Measurements from ENCODE around the gene CGNL1. TPM values are rescaled to one million over a fixed set of nuclear protein-coding genes. Genes with fewer than 3 reads are reported as not detected.

The CGNL1 gene
- polyA plus RNA-seq, 1 of the 3 experiments (the other 2 are of a cell fraction) = 0.23 TPM

- CTCF ChIA-PET = interaction anchor here (1.2 kb wide), 1 partner anchor 66 kb away, joined by 4 read pairs; no protein-coding TSS in a partner anchor
- Histone ChIP-seq H3K9me3 (no peaks in the 10 kb centered on the region), H3K4me1 (ENCODE audit: control insufficient read depth in 1 of 2, insufficient read depth in 2 of 2, low read depth in 1 of 2, low read length in 1 of 2) (peaks cover 0 to 11% of the 10 kb centered on the region in 2 experiments; a peak in 1 of 4 replicates), H4K20me1 (ENCODE audit: insufficient read depth) (no peaks in the 10 kb centered on the region), H3K79me2 (ENCODE audit: insufficient read depth) (no peaks in the 10 kb centered on the region), H3K4me3 (ENCODE audit: low read depth in 2 of 2, low read length in 1 of 2) (no peak overlapping the region), H3F3A (replicated peaks; ENCODE audit: insufficient read depth) (no peaks in the 10 kb centered on the region), H3K9ac (no peak overlapping the region), H3K9me2 (no peaks in the 10 kb centered on the region), H2AFZ (ENCODE audit: low read depth) (no peak overlapping the region), H3K36me3 (replicated peaks in 1 of 2; ENCODE audit: control insufficient read depth in 1 of 2, insufficient read depth in 2 of 2, low read length in 1 of 2) (no peaks in the 10 kb centered on the region), H3K27me3 (ENCODE audit: insufficient read depth) (no peaks in the 10 kb centered on the region), H3K4me2 (no peak overlapping the region), H3K27ac (ENCODE audit: low read depth in 2 of 2, low read length in 1 of 2) (no peak overlapping the region)
- DNase-seq = no peak
- WGBS (ENCODE audit: low lambda C conversion rate) = 84% methylated on average over 6 of the region's 7 CpGs
- POLR2A ChIA-PET = no interaction called here
- TF ChIP-seq SIN3A (IDR thresholded peaks at IDR 0.05; ENCODE audit: borderline replicate concordance, low read depth, low read length) (no peak), EP300 (IDR thresholded peaks at IDR 0.05; ENCODE audit: borderline replicate concordance in 1 of 2, low read depth in 1 of 2, low read length in 1 of 2) (no peak), RFX5 (IDR thresholded peaks at IDR 0.05; ENCODE audit: low read length) (no peak), CHD2 (IDR thresholded peaks at IDR 0.05; ENCODE audit: low read length, partially characterized antibody) (no peak)
These were observed 29.9 kb downstream of the CGNL1 start for GRCh38 chr15:57406062-57406772.

GRCh38 chr15:57410373-57410772 lies 34.1 kb downstream of the CGNL1 start:
- 45% methylated on average over 3 of the region's 3 CpGs for WGBS (ENCODE audit: low lambda C conversion rate)
- ChIA-PET POLR2A (no interaction called here), CTCF (interaction anchor here (1.4 kb wide), 1 partner anchor 70 kb away, joined by 4 read pairs; no protein-coding TSS in a partner anchor)

More at GRCh38 chr15:57410373-57410772, 34.1 kb downstream of the CGNL1 start:
- Histone ChIP-seq H3K4me2 (no peak overlapping the region), H3K27ac (ENCODE audit: low read depth in 2 of 2, low read length in 1 of 2) (no peak overlapping the region), H3K4me3 (ENCODE audit: low read depth in 2 of 2, low read length in 1 of 2) (no peak overlapping the region), H3K4me1 (ENCODE audit: control insufficient read depth in 1 of 2, insufficient read depth in 2 of 2, low read depth in 1 of 2, low read length in 1 of 2) (no peaks in the 10 kb centered on the region; a peak in 1 of 4 replicates), H2AFZ (ENCODE audit: low read depth) (no peak overlapping the region), H3K27me3 (ENCODE audit: insufficient read depth) (no peaks in the 10 kb centered on the region), H3K9me3 (no peaks in the 10 kb centered on the region), H3K79me2 (ENCODE audit: insufficient read depth) (no peaks in the 10 kb centered on the region), H3K9me2 (no peaks in the 10 kb centered on the region), H3K9ac (no peak overlapping the region), H3K36me3 (replicated peaks in 1 of 2; ENCODE audit: control insufficient read depth in 1 of 2, insufficient read depth in 2 of 2, low read length in 1 of 2) (no peaks in the 10 kb centered on the region), H4K20me1 (ENCODE audit: insufficient read depth) (no peaks in the 10 kb centered on the region), H3F3A (replicated peaks; ENCODE audit: insufficient read depth) (no peaks in the 10 kb centered on the region)
- TF ChIP-seq PBX3 (IDR thresholded peaks at IDR 0.05) = no peak
- TF ChIP-seq JUND (IDR thresholded peaks at IDR 0.05) = no peak
- no peak for TF ChIP-seq TCF12 (IDR thresholded peaks at IDR 0.05)
- no peak for TF ChIP-seq TEAD4 (IDR thresholded peaks at IDR 0.05; ENCODE audit: borderline replicate concordance, insufficient read depth)
- TF ChIP-seq SIN3A (IDR thresholded peaks at IDR 0.05; ENCODE audit: borderline replicate concordance, low read depth, low read length) = no peak
- no peak for TF ChIP-seq IRF3 (IDR thresholded peaks at IDR 0.05; ENCODE audit: low read depth, low read length)
- no peak for TF ChIP-seq USF2 (IDR thresholded peaks at IDR 0.05; ENCODE audit: borderline replicate concordance, low read depth, low read length)
- TF ChIP-seq RFX5 (IDR thresholded peaks at IDR 0.05; ENCODE audit: low read length) = no peak
- TF ChIP-seq REST (IDR thresholded peaks at IDR 0.05; ENCODE audit: low read depth, low read length) = no peak
- TF ChIP-seq ZBTB33 (IDR thresholded peaks at IDR 0.05; ENCODE audit: borderline replicate concordance, low read depth) = no peak
- no peak for TF ChIP-seq RXRA (IDR thresholded peaks at IDR 0.05; ENCODE audit: borderline replicate concordance, low read depth)
- DNase-seq = no peak
